SK-N-SH (cell line): ENCODE results near the gene EBF3. TPM values are rescaled to one million over a fixed set of nuclear protein-coding genes. Genes with fewer than 3 reads are reported as not detected.

ENCODE experiments used
- CTCF ChIA-PET: fragments of 300-600, 350-600 bp; formaldehyde crosslinking; extraction: SDS; loops from one replicate; lab custom pipeline; 2021; lab: Yijun Ruan, JAX
- POLR2A ChIA-PET: fragments of 350-600 bp; sonication (Branson Sonifier 250); formaldehyde crosslinking; extraction: SDS; loops from one replicate; lab custom pipeline; 2020; ENCODE audit warnings: antibody characterized with exemption, inconsistent platforms; lab: Yijun Ruan, JAX
- DNase-seq: peaks from one replicate; pipeline ENCODE4 v3.0.0; 2012
- H2AFZ ChIP-seq: fragments of 200-600 bp; sonication (generic); 2 replicates; pipeline ENCODE4 v1.8.1; 2016; ENCODE audit warnings: antibody characterized with exemption, mild to moderate bottlenecking, low read depth
- H3F3A ChIP-seq: fragments of 200-600 bp; sonication (generic); replicated peaks from 2 replicates; pipeline ENCODE3; 2016; ENCODE audit warnings: antibody characterized with exemption, mild to moderate bottlenecking; ENCODE audit not compliant: insufficient read depth
- H3K27ac ChIP-seq, 2 experiments: fragments of 200-500 bp in 1 of 2; fragments of 200-600 bp in 1 of 2; sonication (Bioruptor generic) in 1 of 2; sonication (generic), shearing (Covaris generic) in 1 of 2; 2 replicates each; pipeline versions ENCODE4 v1.5.1 to v1.6.1; 2014 to 2016; ENCODE audit warnings: low read depth in 2 of 2, inconsistent platforms in 1 of 2, low read length in 1 of 2, mild to moderate bottlenecking in 1 of 2, mixed read lengths in 1 of 2
- H3K27me3 ChIP-seq: fragments of 200-600 bp; sonication (generic), shearing (Covaris generic); 2 replicates; pipeline ENCODE4 v1.6.1; 2016; ENCODE audit warnings: mixed run types; ENCODE audit not compliant: insufficient read depth
- H3K36me3 ChIP-seq, 2 experiments: fragments of 200-500 bp in 1 of 2; fragments of 200-600 bp in 1 of 2; sonication (Bioruptor generic) in 1 of 2; sonication (generic) in 1 of 2; replicated peaks in 1 of 2; 2 replicates each; pipeline versions ENCODE3 to v1.5.1; 2014 to 2016; ENCODE audit warnings: low read length in 1 of 2, mild to moderate bottlenecking in 1 of 2; ENCODE audit not compliant: insufficient read depth in 2 of 2, control insufficient read depth in 1 of 2
- H3K4me1 ChIP-seq, 2 experiments: fragments of 200-500 bp in 1 of 2; fragments of 200-600 bp in 1 of 2; sonication (Bioruptor generic) in 1 of 2; sonication (generic), shearing (Covaris generic) in 1 of 2; 2 replicates each; pipeline versions ENCODE4 v1.5.1 to v1.6.1; 2014 to 2016; ENCODE audit warnings: low read depth in 1 of 2, low read length in 1 of 2, mixed run types in 1 of 2; ENCODE audit not compliant: insufficient read depth in 2 of 2, control insufficient read depth in 1 of 2
- H3K4me2 ChIP-seq: fragments of 200-600 bp; sonication (generic), shearing (Covaris generic); 2 replicates; pipeline ENCODE4 v1.6.1; 2017; ENCODE audit warnings: mixed run types
- H3K4me3 ChIP-seq, 2 experiments: fragments of 200-500 bp in 1 of 2; fragments of 200-600 bp in 1 of 2; sonication (Bioruptor generic) in 1 of 2; sonication (generic), shearing (Covaris generic) in 1 of 2; 2 replicates each; pipeline versions ENCODE4 v1.5.1 to v1.8.1; 2014 to 2016; ENCODE audit warnings: low read depth in 2 of 2, inconsistent platforms in 1 of 2, low read length in 1 of 2, mild to moderate bottlenecking in 1 of 2, mixed read lengths in 1 of 2, moderate library complexity in 1 of 2
- H3K79me2 ChIP-seq: fragments of 200-600 bp; sonication (generic); 2 replicates; pipeline ENCODE4 v1.8.1; 2017; ENCODE audit warnings: mild to moderate bottlenecking; ENCODE audit not compliant: insufficient read depth
- H3K9ac ChIP-seq: fragments of 200-600 bp; sonication (generic); 2 replicates; pipeline ENCODE4 v1.6.1; 2017; ENCODE audit warnings: mixed run types
- H3K9me2 ChIP-seq: fragments of 200-600 bp; sonication (generic); 2 replicates; pipeline ENCODE4 v1.6.1; 2017; ENCODE audit warnings: mixed run types
- H3K9me3 ChIP-seq: fragments of 200-600 bp; sonication (generic); 2 replicates; pipeline ENCODE4 v1.6.1; 2017; ENCODE audit warnings: mixed run types, mild to moderate bottlenecking, moderate library complexity
- H4K20me1 ChIP-seq: fragments of 200-600 bp; sonication (generic); 2 replicates; pipeline ENCODE4 v1.6.1; 2017; ENCODE audit warnings: mild to moderate bottlenecking, mixed run types; ENCODE audit not compliant: insufficient read depth
- ELF1 ChIP-seq: IDR thresholded peaks from 2 replicates; pipeline ENCODE4 v1.4.0; 2012
- EZH2phosphoT487 ChIP-seq: fragments of 200-600 bp; sonication (generic); IDR thresholded peaks from 2 replicates; pipeline ENCODE4 v1.6.1; 2017; ENCODE audit warnings: low read depth, mixed run types, mild to moderate bottlenecking, antibody characterized with exemption, moderate library complexity, borderline replicate concordance
- FOXJ3 ChIP-seq: sonication (generic); formaldehyde crosslinking; IDR thresholded peaks from 2 replicates; pipeline ENCODE4 v1.5.1; 2020; ENCODE audit warnings: mild to moderate bottlenecking, missing genetic modification reagents
- JUND ChIP-seq: IDR thresholded peaks from 2 replicates; pipeline ENCODE4 v1.4.0; 2012
- MEF2A ChIP-seq: IDR thresholded peaks from 2 replicates; pipeline ENCODE4 v1.4.0; 2012; ENCODE audit warnings: low read depth, borderline replicate concordance
- MXI1 ChIP-seq: IDR thresholded peaks from 2 replicates; pipeline ENCODE4 v1.6.1; 2012; ENCODE audit warnings: mild to moderate bottlenecking, low read depth, low read length, improper control_type of control experiment
- NFIC ChIP-seq: IDR thresholded peaks from 2 replicates; pipeline ENCODE4 v1.4.0; 2012; ENCODE audit warnings: borderline replicate concordance
- NRF1 ChIP-seq: IDR thresholded peaks from 2 replicates; pipeline ENCODE4 v1.6.1; 2012; ENCODE audit warnings: low read depth, mild to moderate bottlenecking, low read length
- POLR2AphosphoS5 ChIP-seq: IDR thresholded peaks from 2 replicates; pipeline ENCODE4 v1.6.1; 2012; ENCODE audit warnings: low read depth, low read length
- RAD21 ChIP-seq: IDR thresholded peaks from 2 replicates; pipeline ENCODE4 v1.6.1; 2012; ENCODE audit warnings: mild to moderate bottlenecking, low read length
- RFX5 ChIP-seq: IDR thresholded peaks from 2 replicates; pipeline ENCODE4 v1.6.1; 2012; ENCODE audit warnings: mild to moderate bottlenecking, improper control_type of control experiment, low read length
- SMC3 ChIP-seq: IDR thresholded peaks from 2 replicates; pipeline ENCODE4 v1.6.1; 2012; ENCODE audit warnings: low read depth, low read length, improper control_type of control experiment
- TAF1 ChIP-seq: IDR thresholded peaks from 2 replicates; pipeline ENCODE4 v1.6.1; 2012; ENCODE audit warnings: low read depth, mild to moderate bottlenecking, low read length, moderate library complexity, borderline replicate concordance
- TEAD4 ChIP-seq: IDR thresholded peaks from 2 replicates; pipeline ENCODE4 v1.4.0; 2012; ENCODE audit warnings: mild to moderate bottlenecking, borderline replicate concordance; ENCODE audit not compliant: insufficient read depth
- YY1 ChIP-seq: IDR thresholded peaks from 2 replicates; pipeline ENCODE4 v1.4.0; 2012; ENCODE audit warnings: low read depth, mild to moderate bottlenecking
- WGBS: methylation state at CpG from one replicate; pipeline ENCODE4 v1.1.6; 2017; ENCODE audit warnings: low lambda C conversion rate; 5-methylcytosine and 5-hydroxymethylcytosine counted together
- polyA plus RNA-seq, 3 experiments: library from polyadenylated mRNA; depleted of rRNA; stranded (reverse); fragments of >200 nt; gene quantifications; 2 replicates each; pipeline ENCODE4 v1.2.3, GENCODE V29; 2012
- TF ChIP-seq, protein P1 (sequence below): IDR thresholded peaks from 2 replicates; pipeline ENCODE4 v1.4.0; 2012; ENCODE audit warnings: low read depth
- TF ChIP-seq, protein P2 (sequence below): fragments of 200-600 bp; sonication (generic); IDR thresholded peaks from 2 replicates; pipeline ENCODE4 v1.6.1; 2017; ENCODE audit warnings: antibody characterized with exemption, mild to moderate bottlenecking, moderate library complexity
- TF ChIP-seq, protein P3 (sequence below): fragments of 150-350 bp; IDR thresholded peaks from 2 replicates; pipeline ENCODE4 v1.6.1; 2017; ENCODE audit warnings: antibody characterized with exemption, low read length, low read depth, borderline replicate concordance
- TF ChIP-seq, protein P4 (sequence below): fragments of 150-350 bp; IDR thresholded peaks from 2 replicates; pipeline ENCODE4 v1.6.1; 2016; ENCODE audit warnings: mild to moderate bottlenecking, low read depth, low read length

The EBF3 gene
- polyA plus RNA-seq, 1 of the 3 experiments (the other 2 are of a cell fraction) = not detected

DNA sequence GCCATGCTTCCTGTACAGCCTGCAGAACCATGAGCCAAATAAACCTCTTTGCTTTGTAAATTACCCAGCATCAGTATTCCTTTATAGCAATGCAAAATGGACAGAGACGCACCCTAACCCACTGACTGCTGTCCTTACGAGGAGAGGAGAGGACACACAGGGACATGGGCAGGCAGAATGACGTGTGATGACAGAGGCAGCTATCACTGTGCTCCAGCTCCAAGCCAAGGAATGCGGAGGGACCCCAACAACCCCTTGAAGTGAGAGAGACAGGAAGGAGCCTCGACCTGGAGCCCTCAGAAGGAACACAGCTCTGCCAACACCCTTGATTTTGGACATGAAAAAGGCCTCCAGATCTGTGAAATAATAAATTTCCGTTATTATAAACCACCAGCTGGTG is 46.6 kb upstream of the EBF3 start:
- no peaks in the 10 kb centered on the region for H3K36me3 ChIP-seq
- H2AFZ ChIP-seq = no peak overlapping the region
- TF ChIP-seq FOXJ3 (CRISPR knock-in tag) (no peak), RFX5 (no peak), MEF2A (no peak), MXI1 (no peak), EZH2phosphoT487 (no peak), TAF1 (no peak)
- TF ChIP-seq, protein P1, sequence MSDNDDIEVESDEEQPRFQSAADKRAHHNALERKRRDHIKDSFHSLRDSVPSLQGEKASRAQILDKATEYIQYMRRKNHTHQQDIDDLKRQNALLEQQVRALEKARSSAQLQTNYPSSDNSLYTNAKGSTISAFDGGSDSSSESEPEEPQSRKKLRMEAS = no peak
- TF ChIP-seq, protein P2, sequence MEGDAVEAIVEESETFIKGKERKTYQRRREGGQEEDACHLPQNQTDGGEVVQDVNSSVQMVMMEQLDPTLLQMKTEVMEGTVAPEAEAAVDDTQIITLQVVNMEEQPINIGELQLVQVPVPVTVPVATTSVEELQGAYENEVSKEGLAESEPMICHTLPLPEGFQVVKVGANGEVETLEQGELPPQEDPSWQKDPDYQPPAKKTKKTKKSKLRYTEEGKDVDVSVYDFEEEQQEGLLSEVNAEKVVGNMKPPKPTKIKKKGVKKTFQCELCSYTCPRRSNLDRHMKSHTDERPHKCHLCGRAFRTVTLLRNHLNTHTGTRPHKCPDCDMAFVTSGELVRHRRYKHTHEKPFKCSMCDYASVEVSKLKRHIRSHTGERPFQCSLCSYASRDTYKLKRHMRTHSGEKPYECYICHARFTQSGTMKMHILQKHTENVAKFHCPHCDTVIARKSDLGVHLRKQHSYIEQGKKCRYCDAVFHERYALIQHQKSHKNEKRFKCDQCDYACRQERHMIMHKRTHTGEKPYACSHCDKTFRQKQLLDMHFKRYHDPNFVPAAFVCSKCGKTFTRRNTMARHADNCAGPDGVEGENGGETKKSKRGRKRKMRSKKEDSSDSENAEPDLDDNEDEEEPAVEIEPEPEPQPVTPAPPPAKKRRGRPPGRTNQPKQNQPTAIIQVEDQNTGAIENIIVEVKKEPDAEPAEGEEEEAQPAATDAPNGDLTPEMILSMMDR = no peak
- H3K27ac ChIP-seq = no peak overlapping the region
- H4K20me1 ChIP-seq = no peaks in the 10 kb centered on the region
- H3K4me1 ChIP-seq = no peaks in the 10 kb centered on the region
- H3K9me3 ChIP-seq = no peaks in the 10 kb centered on the region
- H3K79me2 ChIP-seq = no peaks in the 10 kb centered on the region
- H3F3A ChIP-seq = no peaks in the 10 kb centered on the region
- H3K9me2 ChIP-seq = no peaks in the 10 kb centered on the region
- CTCF ChIA-PET = no interaction called here
- no peak overlapping the region for H3K4me2 ChIP-seq
- H3K27me3 ChIP-seq = no peaks in the 10 kb centered on the region
- WGBS = 29% methylated on average over 5 of the region's 6 CpGs
- DNase-seq = no peak
- no peak overlapping the region for H3K4me3 ChIP-seq
- POLR2A ChIA-PET = no interaction called here
- no peak overlapping the region for H3K9ac ChIP-seq

DNA sequence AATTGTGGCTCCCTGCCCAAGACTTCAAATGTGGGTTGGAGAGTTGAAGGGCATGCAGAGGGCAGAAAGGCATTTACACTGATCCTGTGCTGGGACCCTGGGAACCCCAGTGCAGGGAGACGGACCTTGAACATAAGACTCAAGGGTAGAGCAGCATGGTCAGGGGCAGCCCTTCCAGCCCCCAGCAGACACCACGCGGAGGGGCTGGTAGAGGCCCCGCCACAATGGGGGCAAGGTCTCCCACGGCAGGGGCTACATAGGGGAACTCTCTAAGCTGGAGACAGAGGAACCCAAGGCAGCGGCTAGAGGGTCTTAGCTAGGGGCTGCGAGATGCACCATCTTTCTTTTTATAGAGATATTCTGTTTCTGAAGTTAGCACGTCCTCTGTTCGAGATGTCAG is 45.2 kb upstream of the EBF3 start:
- no peak overlapping the region for H3K4me2 ChIP-seq
- H3K9me3 ChIP-seq = no peaks in the 10 kb centered on the region
- H3F3A ChIP-seq = no peaks in the 10 kb centered on the region
- no peaks in the 10 kb centered on the region for H3K9me2 ChIP-seq
- 56% methylated on average over 8 of the region's 9 CpGs for WGBS
- no peaks in the 10 kb centered on the region for H4K20me1 ChIP-seq
- H3K27me3 ChIP-seq = no peaks in the 10 kb centered on the region
- no peak overlapping the region for H3K9ac ChIP-seq
- H3K27ac ChIP-seq = no peak overlapping the region
- H3K79me2 ChIP-seq = no peaks in the 10 kb centered on the region
- H3K36me3 ChIP-seq = no peaks in the 10 kb centered on the region
- POLR2A ChIA-PET = no interaction called here
- no peak overlapping the region for H3K4me3 ChIP-seq
- no peaks in the 10 kb centered on the region for H3K4me1 ChIP-seq
- CTCF ChIA-PET = no interaction called here
- DNase-seq = no peak
- TF ChIP-seq TEAD4 = no peak
- TF ChIP-seq YY1 = no peak
- TF ChIP-seq, protein P1 = no peak
- no peak for TF ChIP-seq SMC3
- TF ChIP-seq, protein P3, sequence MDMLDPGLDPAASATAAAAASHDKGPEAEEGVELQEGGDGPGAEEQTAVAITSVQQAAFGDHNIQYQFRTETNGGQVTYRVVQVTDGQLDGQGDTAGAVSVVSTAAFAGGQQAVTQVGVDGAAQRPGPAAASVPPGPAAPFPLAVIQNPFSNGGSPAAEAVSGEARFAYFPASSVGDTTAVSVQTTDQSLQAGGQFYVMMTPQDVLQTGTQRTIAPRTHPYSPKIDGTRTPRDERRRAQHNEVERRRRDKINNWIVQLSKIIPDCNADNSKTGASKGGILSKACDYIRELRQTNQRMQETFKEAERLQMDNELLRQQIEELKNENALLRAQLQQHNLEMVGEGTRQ = no peak
- no peak for TF ChIP-seq RFX5
- TF ChIP-seq ELF1 = no peak
- no peak for TF ChIP-seq POLR2AphosphoS5
- TF ChIP-seq, protein P4, sequence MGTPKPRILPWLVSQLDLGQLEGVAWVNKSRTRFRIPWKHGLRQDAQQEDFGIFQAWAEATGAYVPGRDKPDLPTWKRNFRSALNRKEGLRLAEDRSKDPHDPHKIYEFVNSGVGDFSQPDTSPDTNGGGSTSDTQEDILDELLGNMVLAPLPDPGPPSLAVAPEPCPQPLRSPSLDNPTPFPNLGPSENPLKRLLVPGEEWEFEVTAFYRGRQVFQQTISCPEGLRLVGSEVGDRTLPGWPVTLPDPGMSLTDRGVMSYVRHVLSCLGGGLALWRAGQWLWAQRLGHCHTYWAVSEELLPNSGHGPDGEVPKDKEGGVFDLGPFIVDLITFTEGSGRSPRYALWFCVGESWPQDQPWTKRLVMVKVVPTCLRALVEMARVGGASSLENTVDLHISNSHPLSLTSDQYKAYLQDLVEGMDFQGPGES = no peak
- TF ChIP-seq NFIC = no peak
- no peak for TF ChIP-seq JUND
- TF ChIP-seq NRF1 = no peak
- TF ChIP-seq RAD21 = no peak
- no peak overlapping the region for H2AFZ ChIP-seq
